K562 (cell line): ENCODE data around the gene GORASP1. TPM values are rescaled to one million over a fixed set of nuclear protein-coding genes. Genes with fewer than 3 reads are reported as not detected.
A peak's percentile ranks its signal among the peaks of the same experiment; 100 is the strongest.

Source experiments
- ATAC-seq: fragments of 200-7000 bp; cut with Tn5 transposase; 3 replicates; pipeline ENCODE4 v1.9.1; 2020; ENCODE audit warnings: moderate library complexity
- BruUV-seq: library from RNA; stranded (reverse); fragments of 400-500 nt; replicated peaks from 2 replicates; lab custom pipeline; 2021; lab: Mats Ljungman, UMichigan
- CTCF ChIA-PET: fragments of 300-600 bp; formaldehyde crosslinking; extraction: SDS; loops from one replicate; lab custom pipeline; 2021; ENCODE audit warnings: low intra/inter-chr PET ratio; lab: Yijun Ruan, JAX
- POLR2A ChIA-PET: fragments of 300-600, 350-650 bp; sonication (Branson Sonifier 250); formaldehyde crosslinking; extraction: SDS; loops from one replicate; lab custom pipeline; 2021; ENCODE audit warnings: antibody characterized with exemption, inconsistent platforms; lab: Yijun Ruan, JAX
- DNase-seq, 4 experiments: peaks; one replicate each; pipeline versions ENCODE4 v3.0.0 to v3.0.0-alpha.2; 2011 to 2018; ENCODE audit warnings: low spot score in 3 of 4, mixed read lengths in 3 of 4; ENCODE audit errors: extremely low read depth in 1 of 4
- FAIRE-seq: peaks from 2 replicates; lab custom pipeline; 2011; peaks lifted over from hg19 to GRCh38; lab: Jason Lieb, UNC
- H2AFZ ChIP-seq: 2 replicates; pipeline ENCODE4 v1.6.0; 2011; ENCODE audit warnings: low read depth, low read length, control low read depth, inconsistent platforms
- H3K27ac ChIP-seq: fragments of 200-600 bp; 3 replicates; pipeline ENCODE4 v1.8.0; 2011; ENCODE audit warnings: low read depth, mild to moderate bottlenecking, control low read depth, inconsistent platforms, low read length, moderate library complexity, mixed read lengths; ENCODE audit errors: extremely low read depth
- H3K27me3 ChIP-seq, 2 experiments: fragments of 300-600 bp in 1 of 2; 2 replicates in 1 of 2; 3 replicates in 1 of 2; pipeline versions ENCODE4 v1.6.0 to v1.8.0; 2011; ENCODE audit warnings: inconsistent platforms in 2 of 2, low read length in 2 of 2, mild to moderate bottlenecking in 1 of 2, mixed read lengths in 1 of 2, moderate library complexity in 1 of 2; ENCODE audit not compliant: control insufficient read depth in 2 of 2, insufficient read depth in 2 of 2
- H3K36me3 ChIP-seq: fragments of 300-600 bp; 3 replicates; pipeline ENCODE4 v1.8.0; 2011; ENCODE audit warnings: mild to moderate bottlenecking, low read length, inconsistent platforms; ENCODE audit not compliant: control insufficient read depth, insufficient read depth
- H3K4me1 ChIP-seq, 2 experiments: fragments of 200-600 bp in 1 of 2; replicated peaks in 1 of 2; 2 replicates in 1 of 2; 3 replicates in 1 of 2; pipeline versions ENCODE4 v1.5.1 to v1.8.0; 2011; ENCODE audit warnings: inconsistent platforms in 2 of 2, low read length in 2 of 2, mild to moderate bottlenecking in 1 of 2, mixed read lengths in 1 of 2, moderate library complexity in 1 of 2; ENCODE audit not compliant: control insufficient read depth in 2 of 2, insufficient read depth in 2 of 2
- H3K4me2 ChIP-seq: 2 replicates; pipeline ENCODE4 v1.6.1; 2011; ENCODE audit warnings: low read length, control low read depth, inconsistent platforms, mixed read lengths; ENCODE audit not compliant: insufficient read depth
- H3K4me3 ChIP-seq: fragments of 200-600 bp; sonication (generic), shearing (Covaris generic); 2 replicates; pipeline ENCODE4 v1.5.1; 2016; ENCODE audit warnings: control low read depth, inconsistent platforms
- H3K79me2 ChIP-seq: fragments of 200-600 bp; 3 replicates; pipeline ENCODE4 v1.8.0; 2011; ENCODE audit warnings: low read length, inconsistent platforms; ENCODE audit not compliant: control insufficient read depth, insufficient read depth
- H3K9ac ChIP-seq, 2 experiments: 2 replicates each; pipeline versions ENCODE4 v1.6.0 to v1.6.1; 2011; ENCODE audit warnings: low read depth in 2 of 2, low read length in 2 of 2, control low read depth in 1 of 2, inconsistent platforms in 1 of 2, mild to moderate bottlenecking in 1 of 2, mixed read lengths in 1 of 2; ENCODE audit not compliant: insufficient read depth in 1 of 2
- H3K9me1 ChIP-seq: one replicate; pipeline ENCODE4 v1.6.0; 2011; ENCODE audit warnings: inconsistent platforms, mild to moderate bottlenecking, low read length, moderate library complexity; ENCODE audit not compliant: control insufficient read depth, insufficient read depth
- H3K9me3 ChIP-seq: replicated peaks from 2 replicates; pipeline ENCODE4 v1.5.1; 2011; ENCODE audit warnings: low read depth, low read length, inconsistent platforms; ENCODE audit not compliant: control insufficient read depth, insufficient read depth
- H4K20me1 ChIP-seq: replicated peaks from 2 replicates; pipeline ENCODE4 v1.6.1; 2011; ENCODE audit warnings: low read length, inconsistent platforms, mixed read lengths; ENCODE audit not compliant: control insufficient read depth, insufficient read depth
- ARID2 ChIP-seq: fragments of 450-650 bp; IDR thresholded peaks from 2 replicates; pipeline ENCODE4 v1.6.1; 2017; ENCODE audit warnings: antibody characterized with exemption, mild to moderate bottlenecking
- ARID4B ChIP-seq: sonication (generic); formaldehyde crosslinking; IDR thresholded peaks from 2 replicates; pipeline ENCODE4 v1.8.0; 2022; ENCODE audit warnings: mild to moderate bottlenecking, missing genetic modification reagents
- BHLHE40 ChIP-seq: IDR thresholded peaks from 2 replicates; pipeline ENCODE4 v1.6.1; 2011; ENCODE audit warnings: low read length, improper control_type of control experiment
- E2F3 ChIP-seq: fragments of 250-450 bp; sonication (Bioruptor Pico); IDR thresholded peaks from 2 replicates; pipeline ENCODE4 v1.4.0; 2020; ENCODE audit warnings: mild to moderate bottlenecking
- HDAC1 ChIP-seq, 2 experiments: fragments of 450-650 bp; IDR thresholded peaks; 2 replicates each; pipeline ENCODE4 v1.6.1; 2016 to 2017; ENCODE audit warnings: inconsistent platforms in 1 of 2, mild to moderate bottlenecking in 1 of 2, moderate library complexity in 1 of 2
- HMGN3 ChIP-seq: IDR thresholded peaks from 2 replicates; pipeline ENCODE4 v1.6.1; 2011; ENCODE audit warnings: borderline replicate concordance, low read depth, mild to moderate bottlenecking, mixed read lengths, low read length; ENCODE audit not compliant: insufficient read length; ENCODE audit errors: extremely low read depth
- IRF2 ChIP-seq: sonication (generic); formaldehyde crosslinking; IDR thresholded peaks from 2 replicates; pipeline ENCODE4 v1.8.1; 2022; ENCODE audit warnings: mild to moderate bottlenecking, missing genetic modification reagents
- KDM4B ChIP-seq, 2 experiments: fragments of 450-650 bp in 1 of 2; sonication (generic) in 1 of 2; IDR thresholded peaks; 2 replicates each; pipeline ENCODE4 v1.6.1; 2016 to 2017; ENCODE audit warnings: borderline replicate concordance in 2 of 2, antibody characterized with exemption in 1 of 2, low read depth in 1 of 2, mild to moderate bottlenecking in 1 of 2
- NCOA4 ChIP-seq: fragments of 450-650 bp; IDR thresholded peaks from 2 replicates; pipeline ENCODE4 v1.6.1; 2018; ENCODE audit warnings: mild to moderate bottlenecking; ENCODE audit not compliant: partially characterized antibody
- NR2C1 ChIP-seq, 2 experiments: fragments of 450-650 bp; IDR thresholded peaks; 2 replicates each; pipeline ENCODE4 v1.6.1; 2017; ENCODE audit warnings: mild to moderate bottlenecking in 2 of 2, antibody characterized with exemption in 1 of 2, inconsistent platforms in 1 of 2, missing compliant biosample characterization in 1 of 2, missing genetic modification characterization in 1 of 2
- RBFOX2 ChIP-seq: fragments of 200-400 bp; formaldehyde crosslinking; IDR thresholded peaks from 2 replicates; pipeline ENCODE4 v1.6.1; 2017; ENCODE audit warnings: low read depth, mild to moderate bottlenecking, low read length, moderate library complexity
- whole genome bisulfite sequencing: fragments of 100-300 bp; shearing (Covaris generic); methylation state at CpG from one replicate; pipeline ENCODE4 v1.1.6; 2016; ENCODE audit warnings: low coverage, mixed read lengths; ENCODE audit not compliant: insufficient coverage; ENCODE audit errors: missing lambda C conversion rate; 5-methylcytosine and 5-hydroxymethylcytosine counted together
- in situ Hi-C: fragments of 300-500 bp; cut with MboI; formaldehyde crosslinking; loops from 4 replicates; pipeline ENCODE4 v1.15.0; 2018; ENCODE audit warnings: inconsistent platforms, mixed read lengths
- intact Hi-C: fragments of 100-400 bp; cut with micrococcal nuclease; formaldehyde crosslinking; loops from 2 replicates; pipeline ENCODE4 v1.14.2; 2022
- polyA plus RNA-seq, 8 experiments: library from polyadenylated mRNA; depleted of rRNA in 4 of 8; stranded (reverse) in 5 of 8; unstranded in 3 of 8; fragments of >200 nt; fragmentation: Nextera tagmentation in 2 of 8; fragmentation: Illumina TruSeq in 1 of 8; extraction: Ambion mirVana in 2 of 8; extraction: Trizol in 1 of 8; gene quantifications; 2 replicates each; pipeline versions ENCODE4 v1.2.1 to v1.2.3, GENCODE V29; 2011 to 2014; ENCODE audit warnings: inconsistent platforms in 1 of 8, missing spikeins in 1 of 8
- total RNA-seq, 7 experiments: library from RNA; depleted of rRNA in 6 of 7; stranded (reverse); fragments of >200 nt in 6 of 7; fragmentation: Illumina TruSeq in 2 of 7; extraction: Trizol in 2 of 7; gene quantifications; 2 replicates each; pipeline versions ENCODE4 v1.2.1 to v1.2.3, GENCODE V29; 2011 to 2021; ENCODE audit warnings: low replicate concordance in 1 of 7

Gene GORASP1
- total and polyA plus RNA-seq, 9 of the 15 experiments (the other 6 are each of a cell fraction or from before 2014, with no cell fraction given) = 8.4 to 87.9 (median 67.6) TPM

DNA sequence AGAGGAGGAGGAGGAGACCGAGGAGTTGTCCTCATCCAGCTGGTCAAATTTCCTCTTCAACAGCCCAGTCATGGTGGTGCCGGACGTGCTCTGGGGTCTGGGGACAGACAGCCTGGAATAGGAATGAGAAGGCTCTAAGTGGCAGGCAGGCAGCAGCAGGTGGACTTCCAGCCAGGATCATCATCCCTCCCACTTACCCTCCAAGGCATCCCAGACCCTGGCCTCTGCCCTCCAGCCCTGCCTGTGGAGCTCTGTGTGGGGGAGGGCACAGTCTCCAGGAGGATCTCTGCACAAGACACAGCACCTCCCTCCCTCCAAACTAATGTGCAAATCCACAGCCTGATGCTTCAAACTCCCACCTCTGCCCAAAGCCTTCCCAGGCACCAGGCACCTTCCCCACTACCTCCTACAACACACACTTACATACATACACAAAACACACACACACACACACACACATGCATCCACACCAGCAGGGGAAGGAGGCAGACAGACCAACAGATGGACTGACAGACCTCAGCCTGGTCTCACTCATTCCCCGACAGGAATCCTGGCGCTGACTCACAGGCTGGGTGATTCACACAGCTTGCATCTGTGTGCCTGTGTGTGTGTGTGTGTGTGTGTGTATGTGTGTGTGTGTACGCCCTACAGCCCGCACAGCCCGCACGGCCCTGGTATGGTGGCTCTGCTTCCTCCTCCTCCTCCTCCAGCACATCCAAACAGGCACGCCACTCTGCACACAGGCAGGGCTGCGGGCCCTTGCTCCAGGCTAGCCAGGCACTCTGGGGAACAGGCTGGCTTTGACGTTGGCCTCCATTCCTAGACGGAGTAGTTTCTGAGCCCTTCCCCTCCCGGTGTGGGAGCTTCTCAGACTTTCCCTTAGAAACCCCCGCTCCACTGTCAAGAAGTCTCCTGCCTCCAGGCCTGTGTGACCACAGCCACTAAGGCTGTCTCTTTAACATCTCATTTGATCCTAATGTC lies 39.5 kb upstream of the GORASP1 start (continued):
- 0 out of 4 replicates have a peak, but pooled peaks of 1 of the 2 experiments have one; percentile 29 for TF ChIP-seq KDM4B (IDR thresholded peaks at IDR 0.05; ENCODE audit: borderline replicate concordance in 2 of 2, low read depth in 1 of 2)
- TF ChIP-seq HMGN3 = no peak
- TF ChIP-seq HDAC1 (IDR thresholded peaks at IDR 0.05) = peak in 1 of 2 experiments; percentile 70; a peak in 2 of 4 replicates

DNA sequence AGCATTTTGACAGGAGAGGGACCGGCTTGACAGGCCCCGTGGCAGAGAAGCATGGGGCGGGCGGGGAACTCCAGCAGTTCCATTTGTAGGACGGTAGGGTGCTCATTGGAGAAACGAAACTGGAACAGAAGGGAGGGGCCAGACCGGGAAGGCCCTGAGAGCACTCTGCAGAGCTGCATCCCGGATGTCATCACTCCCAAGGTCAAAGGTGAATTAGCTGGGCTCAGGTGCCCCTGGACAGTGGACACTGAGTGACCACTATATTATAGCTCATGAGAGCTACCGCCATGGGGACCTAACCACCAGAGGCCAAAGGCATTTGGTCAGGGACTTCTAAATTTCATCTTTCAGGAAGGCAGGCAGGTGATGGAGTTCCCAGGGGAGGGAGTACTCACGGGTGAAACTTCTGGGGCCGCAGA lies 38.7 kb upstream of the GORASP1 start:
- ATAC-seq (no peak), FAIRE-seq (no peak), DNase-seq (no peak)
- H3K9ac ChIP-seq = peak overlapping the region in 1 of 2 experiments; percentile 60; a peak in 1 of 4 replicates
- in situ Hi-C loops = no loop called here
- CTCF ChIA-PET = no interaction called here
- no peak overlapping the region for H3K4me3 ChIP-seq
- H3K27me3 ChIP-seq = no peaks in the 10 kb centered on the region; a peak in 1 of 5 replicates
- H4K20me1 ChIP-seq = peaks cover 68% of the 10 kb centered on the region
- H3K27ac ChIP-seq = no peak overlapping the region
- peaks cover 52% of the 10 kb centered on the region for H3K79me2 ChIP-seq
- H3K9me3 ChIP-seq = no peaks in the 10 kb centered on the region
- POLR2A ChIA-PET = interaction anchor here (0.8 to 1.1 kb wide), 5 partner anchors 8 to 27 kb away, joined by 3 to 5 read pairs (median 3); no protein-coding TSS in a partner anchor
- H2AFZ ChIP-seq = no peak overlapping the region
- WGBS = 83% methylated on average over 11 of the region's 11 CpGs
- no peak overlapping the region for H3K4me2 ChIP-seq
- H3K9me1 ChIP-seq = peaks cover 22% of the 10 kb centered on the region
- BruUV-seq = no TSS peak
- peaks cover 83% of the 10 kb centered on the region for H3K36me3 ChIP-seq
- intact Hi-C loops = no loop called here
- TF ChIP-seq IRF2 (CRISPR knock-in tag) (no peak), NR2C1 (IDR thresholded peaks at IDR 0.05) (no peak), NR2C1 (tag; IDR thresholded peaks at IDR 0.05) (peak; percentile 50; the same call in 1 of the 2 replicates), RBFOX2 (0 out of 2 replicates have a peak, but pooled peaks have one; percentile 0), BHLHE40 (no peak), ARID2 (no peak), NCOA4 (no peak), ARID4B (CRISPR knock-in tag) (0 out of 2 replicates have a peak, but pooled peaks have one; percentile 22), E2F3 (CRISPR knock-in tag) (no peak)
- TF ChIP-seq, all 486 proteins: peak for 3
- H3K4me1 ChIP-seq = peaks cover 52 to 53% of the 10 kb centered on the region in 2 experiments
